ENCODE measurements around the gene OASL.
A peak's percentile ranks its signal among the peaks of the same experiment; 100 is the strongest.
"Not testable (repeated sequence)": the region's sequence is repeated elsewhere in the genome, so short reads cannot be mapped to it uniquely, and the experiment has no call there.

The OASL gene, protein sequence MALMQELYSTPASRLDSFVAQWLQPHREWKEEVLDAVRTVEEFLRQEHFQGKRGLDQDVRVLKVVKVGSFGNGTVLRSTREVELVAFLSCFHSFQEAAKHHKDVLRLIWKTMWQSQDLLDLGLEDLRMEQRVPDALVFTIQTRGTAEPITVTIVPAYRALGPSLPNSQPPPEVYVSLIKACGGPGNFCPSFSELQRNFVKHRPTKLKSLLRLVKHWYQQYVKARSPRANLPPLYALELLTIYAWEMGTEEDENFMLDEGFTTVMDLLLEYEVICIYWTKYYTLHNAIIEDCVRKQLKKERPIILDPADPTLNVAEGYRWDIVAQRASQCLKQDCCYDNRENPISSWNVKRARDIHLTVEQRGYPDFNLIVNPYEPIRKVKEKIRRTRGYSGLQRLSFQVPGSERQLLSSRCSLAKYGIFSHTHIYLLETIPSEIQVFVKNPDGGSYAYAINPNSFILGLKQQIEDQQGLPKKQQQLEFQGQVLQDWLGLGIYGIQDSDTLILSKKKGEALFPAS

GRCh38 chr12:121038861-121039668 is at the start of gene OASL:
Gene OASL, minus strand, starts transcription at chr12:121039246. Its CDS starts 275 bp downstream, at chr12:121038971.
- peak; percentile 59 for DNase-seq

DNA sequence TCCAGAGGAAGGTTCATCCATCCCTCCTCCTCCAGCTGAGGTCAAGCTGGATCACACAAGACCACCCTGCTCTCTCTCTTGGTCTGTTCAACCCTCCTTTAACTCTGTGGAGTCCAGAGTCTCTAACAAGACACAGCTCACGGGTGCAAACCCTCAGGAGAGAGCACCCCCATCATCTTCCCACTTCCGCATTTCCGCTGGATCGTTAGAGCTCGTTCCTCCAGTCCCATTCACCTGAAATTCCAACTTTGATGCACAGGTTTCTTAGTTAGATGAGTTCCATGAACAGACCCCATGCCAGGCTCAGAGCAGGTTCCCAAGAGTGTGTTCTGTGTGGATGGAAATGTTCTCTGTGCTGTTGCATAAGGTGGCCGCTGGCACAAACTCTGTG is 49.1 kb upstream of the OASL start:
- DNase-seq, result no peak

- DNase-seq, result no peak
Observed at GRCh38 chr12:121087467-121088194, 48.6 kb upstream of the OASL start.

GRCh38 chr12:121086781-121087295 is 47.8 kb upstream of the OASL start:
- no peak for DNase-seq

DNA sequence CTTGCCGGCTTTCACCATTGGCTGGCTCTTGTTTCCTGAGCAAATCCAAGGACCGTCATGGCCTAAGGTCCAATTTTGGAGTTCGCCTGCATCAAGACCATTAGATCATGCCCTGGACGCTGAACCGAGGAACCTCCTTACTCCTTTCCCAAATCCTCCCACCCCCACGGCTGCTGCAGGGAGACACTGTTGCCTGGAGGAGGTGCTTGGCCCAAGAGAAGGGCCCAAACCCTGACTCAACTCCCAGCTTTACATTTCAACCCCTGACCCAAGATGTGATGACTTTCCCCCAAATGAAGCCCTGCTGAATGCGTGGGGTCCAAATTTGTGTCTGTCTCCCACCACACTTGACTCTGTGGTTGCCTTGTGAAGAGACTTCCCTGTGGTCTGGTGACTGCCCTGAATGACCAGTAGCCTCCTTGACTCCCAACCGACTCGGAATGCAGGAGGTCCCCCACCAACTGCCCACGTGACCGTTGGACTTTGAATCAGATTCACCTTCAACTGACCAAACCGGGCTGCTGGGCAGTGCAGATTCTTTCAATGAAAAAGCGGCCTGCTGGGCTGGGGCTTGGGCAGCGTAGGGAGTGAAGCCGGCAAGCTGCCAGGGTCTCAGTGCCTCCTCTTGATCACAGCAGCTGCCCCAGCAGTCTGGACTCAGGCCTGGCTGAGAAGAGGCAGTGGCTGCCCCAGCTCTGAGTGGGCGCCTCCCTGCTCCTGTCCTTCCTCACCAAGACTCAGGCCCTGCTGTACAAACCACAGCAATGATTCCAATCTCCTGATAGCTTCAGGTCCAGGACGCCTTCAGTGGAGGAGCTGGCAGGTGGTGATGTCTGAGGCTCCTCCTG is 46.7 kb upstream of the OASL start:
- DNase-seq, result no peak

DNA sequence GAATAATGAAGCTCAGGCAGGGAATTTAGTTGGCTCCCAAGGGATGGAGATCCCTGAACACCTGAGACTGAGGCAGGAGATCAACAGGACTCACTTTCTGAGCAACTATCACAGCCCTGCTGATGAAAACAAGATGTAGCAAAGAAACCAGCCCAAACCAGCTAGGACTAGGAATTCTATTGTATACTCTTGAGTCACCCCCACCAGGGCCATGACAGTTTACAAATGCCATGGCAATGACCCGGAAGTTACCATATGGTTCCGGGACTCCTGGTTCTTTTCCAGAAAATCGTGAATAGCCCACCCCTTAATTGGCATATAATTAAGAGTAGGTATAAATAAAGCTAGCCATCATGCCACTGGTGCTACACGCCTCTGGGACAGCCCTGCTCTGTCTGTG is 46.0 kb upstream of the OASL start:
- DNase-seq, result no peak

GRCh38 chr12:121084229-121084628 is 45.2 kb upstream of the OASL start:
- DNase-seq, result no peak

DNA sequence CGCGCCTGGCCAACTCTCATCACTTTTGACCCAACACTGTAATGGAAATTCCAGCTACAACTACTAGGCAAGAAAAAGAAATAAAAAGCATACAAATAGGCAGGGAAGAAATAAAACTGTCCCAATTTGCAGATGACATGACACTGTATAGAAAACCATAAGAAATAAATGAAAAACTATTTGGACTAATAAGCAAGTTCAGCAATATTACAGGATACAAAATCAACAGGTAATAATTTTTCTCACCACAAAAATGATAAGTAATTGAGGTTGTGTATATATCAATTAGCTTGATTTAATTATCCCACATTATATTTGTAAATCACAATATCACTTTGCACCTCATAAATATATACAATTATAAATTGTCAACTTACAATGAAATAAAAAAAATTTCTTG is 41.9 kb upstream of the OASL start:
- DNase-seq, result no peak

DNA sequence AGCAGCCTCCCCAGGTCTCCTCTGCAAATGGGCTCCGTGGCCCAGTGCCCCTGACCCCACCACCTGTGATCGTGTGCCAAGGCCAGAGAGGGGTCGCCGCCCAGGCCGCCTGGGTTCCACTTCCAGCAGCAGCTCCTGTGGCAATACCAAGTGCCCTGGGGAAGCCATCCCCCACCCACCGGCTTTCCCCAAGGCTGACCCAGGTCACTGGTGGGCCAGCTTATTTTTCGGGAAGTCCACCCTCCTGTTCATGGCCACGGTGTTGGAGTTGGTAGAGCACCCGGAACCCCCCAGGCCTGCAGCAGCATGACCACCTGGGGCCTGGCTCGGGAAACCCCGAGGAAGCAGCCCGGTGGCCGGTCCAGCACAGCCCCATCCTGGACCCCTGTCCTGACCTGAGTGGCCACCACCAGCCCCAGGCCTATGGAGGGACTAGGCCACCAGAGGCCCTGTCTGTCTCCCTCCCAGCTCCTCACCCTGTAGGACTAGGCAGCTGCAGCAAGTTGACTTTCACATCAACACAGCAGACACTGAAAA is 40.8 kb upstream of the OASL start:
- DNase-seq, result no peak

- DNase-seq, result not testable (repeated sequence)
Observed at GRCh38 chr12:121077440-121077839, 38.4 kb upstream of the OASL start.

- not testable (repeated sequence) for DNase-seq
Observed at GRCh38 chr12:121075911-121076310, 36.9 kb upstream of the OASL start.

DNA sequence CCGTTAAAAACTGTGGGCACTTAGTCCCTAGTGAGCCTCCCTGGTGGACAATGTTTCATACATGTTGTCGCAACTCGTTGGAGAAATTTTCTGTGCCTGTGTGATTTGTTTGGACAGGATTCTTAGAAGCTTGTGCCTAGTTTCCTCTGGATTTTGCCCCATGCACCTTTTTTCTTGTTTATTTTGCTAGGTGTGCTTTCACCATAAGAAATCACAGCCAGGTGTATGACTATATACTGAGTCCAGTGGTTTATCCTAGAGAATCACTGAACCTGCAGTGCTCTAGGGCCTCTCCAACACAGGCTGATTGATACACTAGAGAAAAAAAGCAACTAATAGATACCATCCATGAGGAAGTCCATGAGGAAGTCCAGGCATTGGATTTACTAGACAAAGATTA is 33.1 kb upstream of the OASL start:
- DNase-seq, result no peak

GRCh38 chr12:121069206-121069605 is 30.2 kb upstream of the OASL start:
- DNase-seq, result no peak

DNA sequence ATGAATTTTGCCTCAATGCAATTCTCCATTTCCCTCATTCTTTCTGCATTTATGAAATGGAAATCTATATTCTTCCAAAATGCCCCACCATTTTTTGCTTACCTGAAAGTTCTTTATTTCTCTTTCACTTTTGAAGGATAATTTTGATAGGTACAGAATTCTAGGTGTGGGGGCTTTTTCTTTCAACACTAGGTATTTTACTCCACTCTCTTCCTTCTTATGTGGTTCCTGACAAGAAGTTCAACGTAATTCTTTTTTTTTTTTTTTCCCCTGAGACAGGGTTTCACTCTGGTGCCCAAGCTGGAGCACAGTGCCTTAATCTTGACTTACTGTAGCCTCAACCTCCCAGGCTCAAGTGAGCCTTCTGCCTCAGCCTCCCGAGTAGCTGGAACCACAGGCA is 26.3 kb upstream of the OASL start:
- no peak for DNase-seq

DNA sequence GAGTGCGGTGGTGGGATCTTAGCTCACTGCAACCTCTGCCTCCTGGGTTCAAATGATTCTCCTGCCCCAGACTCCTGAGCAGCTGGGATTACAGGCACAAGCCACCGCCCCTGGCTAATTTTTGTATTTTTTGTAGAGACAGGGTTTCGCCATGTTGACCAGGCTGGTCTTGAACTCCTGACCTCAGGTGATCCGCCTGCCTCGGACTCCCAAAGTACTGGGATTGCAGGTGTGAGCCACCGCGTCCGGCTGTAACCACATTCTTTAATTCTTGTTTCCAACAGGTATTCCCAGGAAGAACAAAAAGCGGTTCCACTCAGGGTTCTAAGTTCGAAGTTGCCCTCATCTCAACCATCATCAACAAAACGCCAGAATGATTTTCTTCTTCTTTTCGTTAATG is 25.5 kb upstream of the OASL start:
- not testable (repeated sequence) for DNase-seq

DNA sequence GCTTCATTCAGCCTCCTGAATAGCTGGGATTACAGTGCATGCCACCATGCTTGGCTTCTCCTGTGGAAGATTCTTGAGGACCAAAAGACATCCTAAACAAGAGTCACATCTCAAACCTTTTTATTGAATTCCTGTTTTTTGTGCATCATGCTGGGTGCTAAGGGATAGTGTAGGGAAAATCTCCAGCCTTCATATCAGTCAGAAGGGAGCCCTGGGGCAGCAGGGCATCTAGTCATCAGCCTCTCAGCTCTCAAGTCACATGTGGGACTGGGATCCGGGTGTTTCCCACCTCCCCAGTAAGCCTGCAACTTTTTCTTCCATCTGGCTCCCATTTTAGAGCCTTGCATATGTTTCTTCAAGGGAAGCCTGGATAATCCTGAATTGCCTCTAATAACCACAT is 25.1 kb upstream of the OASL start:
- DNase-seq, result no peak

DNA sequence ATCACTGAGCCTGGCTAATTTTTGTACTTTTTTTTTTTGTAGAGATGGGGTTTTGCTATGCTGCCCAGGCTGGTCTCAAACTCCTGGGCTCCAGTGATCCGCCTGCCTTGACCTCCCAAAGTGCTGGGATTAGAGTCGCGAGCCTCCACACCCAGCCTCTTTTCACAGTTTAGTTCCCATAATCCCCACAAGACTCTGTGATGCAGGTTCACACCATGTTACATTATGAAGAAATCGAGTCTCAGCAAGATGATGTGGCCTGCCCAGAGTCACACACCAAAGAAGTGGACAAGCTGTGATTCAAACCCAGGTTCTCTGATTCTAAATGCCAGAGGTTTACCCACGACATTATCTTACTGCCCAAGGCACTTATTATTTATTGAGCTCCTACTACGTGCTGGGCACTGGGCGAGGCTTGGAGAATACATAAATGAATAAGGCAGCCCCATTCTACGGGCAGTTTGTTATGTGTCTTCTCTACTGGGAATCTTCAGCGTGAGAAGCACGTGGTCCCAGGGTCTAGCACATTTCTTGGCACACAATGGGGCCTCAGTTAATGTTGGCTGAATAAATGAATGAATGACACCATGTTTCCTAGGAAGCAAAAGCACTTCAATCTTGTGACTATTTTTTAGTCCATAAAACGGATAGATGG is 23.5 kb upstream of the OASL start:
- DNase-seq, result no peak

DNA sequence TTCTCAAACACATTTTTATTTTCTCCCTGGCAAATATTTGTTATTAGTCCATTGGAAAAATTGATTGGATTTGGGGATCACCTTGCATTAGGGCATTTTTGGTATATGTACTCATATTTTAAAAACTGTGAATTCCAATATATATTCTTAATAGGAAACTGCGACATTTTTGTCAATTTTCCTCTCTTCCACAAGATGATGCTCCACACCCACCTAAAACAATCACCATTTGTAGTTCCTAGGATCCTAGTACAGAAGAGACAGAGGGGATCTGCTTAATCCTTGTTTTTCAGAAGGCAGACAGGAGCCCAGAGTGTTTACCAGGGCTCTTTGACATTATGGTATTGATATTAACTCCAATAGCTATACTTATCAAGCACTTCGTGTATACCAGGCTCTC is 22.8 kb upstream of the OASL start:
- no peak for DNase-seq

- DNase-seq, result peak; percentile 66
Observed at GRCh38 chr12:121060149-121061001, 21.3 kb upstream of the OASL start.
